GM18907 (cell line): ENCODE data around the gene CIAO2A.
"Not testable (repeated sequence)": the region's sequence is repeated elsewhere in the genome, so short reads cannot be mapped to it uniquely, and the experiment has no call there.

Source experiments
- ATAC-seq: cut with Tn5 transposase; IDR thresholded peaks from one replicate; pipeline ENCODE4 v1.9.1; 2021; ENCODE audit warnings: mild to moderate bottlenecking, moderate library complexity; ENCODE audit not compliant: unreplicated experiment

Gene CIAO2A

GRCh38 chr15:64072812-64073211 lies 20.8 kb downstream of the CIAO2A start:
- ATAC-seq, result no peak

DNA sequence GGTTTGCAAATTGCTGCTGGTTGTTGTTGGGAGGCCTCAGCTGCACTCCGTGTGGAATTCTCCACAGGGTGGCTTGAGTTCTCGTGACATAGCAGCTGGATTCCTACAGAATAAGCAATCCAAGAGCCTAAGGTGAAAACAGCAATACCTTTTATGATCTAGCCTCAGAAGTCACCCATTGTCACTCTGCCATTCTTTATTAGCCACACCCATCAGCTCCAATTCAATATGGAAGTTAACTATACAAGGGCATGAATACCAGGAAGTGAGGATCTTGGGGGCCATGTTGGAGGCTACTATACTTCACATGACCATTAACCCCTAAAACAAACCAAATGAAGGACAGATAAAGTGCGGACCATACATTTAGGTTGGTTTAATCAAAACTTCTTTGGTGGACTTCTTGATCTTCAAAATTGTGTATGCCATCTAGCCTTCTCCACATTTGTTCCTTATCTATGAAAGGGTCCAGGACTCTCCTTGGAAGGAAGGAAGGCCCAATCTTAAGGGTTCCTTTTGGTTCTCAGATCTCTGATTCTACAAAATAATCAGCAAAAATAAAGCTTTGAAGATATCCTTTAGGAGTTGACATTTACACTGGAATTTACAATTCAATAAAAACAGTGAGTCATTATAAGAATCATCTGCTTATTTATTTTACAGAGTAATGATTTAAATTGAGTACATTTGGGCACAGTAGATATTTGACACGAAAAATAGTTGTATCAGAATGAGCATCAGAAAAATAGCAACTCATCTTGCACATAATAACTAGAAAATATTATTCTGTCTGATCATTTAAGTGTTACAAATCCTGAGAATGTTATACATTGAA lies 21.5 kb downstream of the CIAO2A start:
- no peak for ATAC-seq

- ATAC-seq, result no peak
Observed at GRCh38 chr15:64070965-64071851, 22.4 kb downstream of the CIAO2A start.

GRCh38 chr15:64070106-64070505 lies 23.5 kb downstream of the CIAO2A start:
- ATAC-seq, result no peak

DNA sequence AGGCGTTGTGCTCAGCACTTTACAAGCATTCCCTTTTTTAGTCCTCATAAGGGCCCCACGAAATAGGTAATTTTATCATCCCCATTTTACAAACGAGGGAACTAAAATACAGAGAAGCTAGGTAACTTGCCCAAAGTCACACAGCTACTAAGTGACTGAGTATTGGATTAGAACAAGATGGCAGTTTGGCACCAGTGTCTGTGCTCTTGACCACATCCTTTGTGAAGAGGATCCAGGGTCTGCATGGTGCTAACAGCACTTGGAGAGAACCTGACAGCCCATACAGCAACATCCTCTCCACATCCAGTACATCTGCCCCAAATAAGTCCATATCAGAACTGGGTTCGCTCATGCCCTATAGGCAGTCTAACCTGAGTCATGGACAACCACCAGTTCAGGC lies 25.5 kb downstream of the CIAO2A start:
- ATAC-seq, result no peak

DNA sequence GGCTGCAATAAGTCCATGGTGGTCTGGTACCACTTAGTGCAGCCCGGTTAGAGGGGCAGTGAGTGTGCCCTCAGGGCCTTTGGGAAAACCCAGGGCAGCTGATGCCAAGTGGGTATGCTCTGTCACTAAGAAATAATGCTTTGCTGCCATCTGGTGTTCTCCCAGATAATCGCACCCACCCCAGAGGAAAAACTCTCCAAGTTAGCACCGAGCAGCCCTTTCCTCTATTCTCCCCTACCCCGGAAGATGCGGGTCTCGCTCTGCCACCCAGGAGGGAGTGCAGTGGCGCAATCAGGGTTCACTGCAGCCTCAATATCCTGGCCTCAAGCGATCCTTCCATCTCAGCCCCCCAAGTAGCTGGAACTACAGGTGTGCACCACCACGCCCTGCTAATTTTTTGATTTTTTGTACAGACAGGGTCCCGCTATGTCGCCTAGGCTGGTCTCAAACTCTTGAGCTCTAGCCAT lies 26.0 kb downstream of the CIAO2A start:
- peak; percentile 51 for ATAC-seq

- ATAC-seq, result no peak
Observed at GRCh38 chr15:64066451-64066850, 27.2 kb downstream of the CIAO2A start.

DNA sequence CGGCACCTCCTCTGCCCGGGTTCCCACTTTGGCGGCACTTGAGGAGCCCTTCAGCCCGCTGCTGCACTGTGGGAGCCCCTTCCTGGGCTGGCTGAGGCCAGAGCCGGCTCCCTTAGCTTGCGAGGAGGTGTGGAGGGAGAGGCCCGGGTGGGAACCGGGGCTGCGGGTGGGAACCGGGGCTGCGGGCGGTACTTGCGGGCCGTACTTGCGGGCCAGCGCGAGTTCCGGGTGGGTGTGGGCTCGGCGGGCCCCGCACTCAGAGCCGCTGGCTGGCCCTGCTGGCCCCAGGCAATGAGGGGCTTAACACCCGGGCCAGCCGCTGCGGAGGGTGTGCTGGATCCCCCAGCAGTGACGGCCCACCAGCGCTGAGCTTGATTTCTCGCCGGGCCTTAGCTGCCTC lies 32.9 kb downstream of the CIAO2A start:
- no peak for ATAC-seq

- ATAC-seq, result not testable (repeated sequence)
Observed at GRCh38 chr15:64059104-64059503, 34.5 kb downstream of the CIAO2A start.

- ATAC-seq, result no peak
Observed at GRCh38 chr15:64058279-64058678, 35.4 kb downstream of the CIAO2A start.

- ATAC-seq, result not testable (repeated sequence)
Observed at GRCh38 chr15:64053674-64054073, 40.0 kb downstream of the CIAO2A start.

DNA sequence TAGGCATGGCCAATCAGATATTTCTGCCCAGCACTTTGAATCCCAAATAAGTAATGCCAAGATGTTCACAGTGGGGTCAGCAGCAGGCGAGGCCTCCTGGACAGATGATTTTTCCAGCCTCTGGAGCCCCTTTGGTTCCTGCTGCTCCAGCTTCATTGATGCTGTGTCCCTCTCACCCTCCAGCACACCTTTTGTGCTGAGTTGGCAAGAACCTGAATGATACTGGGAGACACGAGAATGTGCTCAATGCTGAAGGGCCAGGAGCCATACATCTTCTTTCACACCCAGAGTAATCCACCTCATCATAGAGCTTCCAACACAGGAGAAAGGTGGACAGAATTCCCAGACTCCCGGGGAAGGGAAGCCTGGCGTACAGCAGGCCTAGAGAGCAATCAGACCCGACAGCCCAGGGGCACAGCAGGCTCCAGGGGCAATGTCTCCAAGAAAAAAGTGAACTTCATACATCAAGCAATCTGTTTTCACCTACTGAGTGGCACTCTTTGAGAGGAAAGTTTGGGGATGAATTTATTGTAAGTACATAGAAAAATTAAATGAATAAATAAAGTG lies 40.6 kb downstream of the CIAO2A start:
- no peak for ATAC-seq

- ATAC-seq, result no peak
Observed at GRCh38 chr15:64051407-64052259, 42.0 kb downstream of the CIAO2A start.

DNA sequence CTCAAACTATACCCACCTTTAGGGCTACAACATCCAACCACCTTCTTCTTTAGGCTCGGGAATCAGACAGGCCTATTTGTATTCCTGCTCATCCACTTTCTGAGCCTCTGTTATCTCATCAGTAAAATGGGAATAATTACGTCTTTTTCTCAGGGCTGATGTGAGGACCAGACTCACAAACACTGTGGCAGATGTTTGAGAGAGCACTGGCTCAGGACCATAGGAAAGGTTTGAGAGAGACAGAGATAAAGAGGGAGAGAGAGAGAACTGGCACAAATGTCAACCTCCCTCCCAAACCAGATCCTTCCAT lies 42.6 kb downstream of the CIAO2A start:
- ATAC-seq, result no peak

GRCh38 chr15:64050281-64051092 lies 43.2 kb downstream of the CIAO2A start:
- no peak for ATAC-seq

DNA sequence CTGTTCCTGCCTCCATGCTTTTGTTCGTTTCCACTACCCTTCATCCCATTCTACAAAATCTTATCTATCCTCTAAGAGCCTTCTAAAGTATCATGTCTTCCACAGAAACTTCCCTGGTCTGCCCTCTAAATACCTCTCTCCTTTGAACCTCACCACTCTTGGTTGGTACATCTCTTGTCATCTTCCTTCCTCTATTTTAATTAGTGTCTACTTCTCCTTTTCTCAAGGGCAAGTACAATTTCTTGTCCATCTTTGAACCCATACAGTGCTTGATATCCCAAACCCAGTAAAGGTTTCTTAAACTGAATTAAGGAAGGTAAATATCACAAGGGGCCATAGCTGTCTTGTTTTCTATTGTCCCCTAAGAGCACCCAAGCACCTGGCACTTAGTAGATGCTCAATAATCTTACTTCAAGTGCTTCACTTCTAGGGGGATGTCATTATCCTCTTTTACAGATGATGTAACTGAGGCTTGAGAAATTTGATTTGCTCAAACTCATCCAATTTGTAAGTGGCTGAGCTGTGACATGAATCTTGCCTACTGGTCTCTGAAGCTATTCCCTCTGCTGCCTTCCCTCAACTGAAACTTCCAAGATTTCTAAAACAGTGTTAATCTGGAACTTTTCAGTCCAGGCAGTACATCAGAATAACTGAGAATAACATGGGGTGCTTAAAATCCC lies 44.7 kb downstream of the CIAO2A start:
- no peak for ATAC-seq

DNA sequence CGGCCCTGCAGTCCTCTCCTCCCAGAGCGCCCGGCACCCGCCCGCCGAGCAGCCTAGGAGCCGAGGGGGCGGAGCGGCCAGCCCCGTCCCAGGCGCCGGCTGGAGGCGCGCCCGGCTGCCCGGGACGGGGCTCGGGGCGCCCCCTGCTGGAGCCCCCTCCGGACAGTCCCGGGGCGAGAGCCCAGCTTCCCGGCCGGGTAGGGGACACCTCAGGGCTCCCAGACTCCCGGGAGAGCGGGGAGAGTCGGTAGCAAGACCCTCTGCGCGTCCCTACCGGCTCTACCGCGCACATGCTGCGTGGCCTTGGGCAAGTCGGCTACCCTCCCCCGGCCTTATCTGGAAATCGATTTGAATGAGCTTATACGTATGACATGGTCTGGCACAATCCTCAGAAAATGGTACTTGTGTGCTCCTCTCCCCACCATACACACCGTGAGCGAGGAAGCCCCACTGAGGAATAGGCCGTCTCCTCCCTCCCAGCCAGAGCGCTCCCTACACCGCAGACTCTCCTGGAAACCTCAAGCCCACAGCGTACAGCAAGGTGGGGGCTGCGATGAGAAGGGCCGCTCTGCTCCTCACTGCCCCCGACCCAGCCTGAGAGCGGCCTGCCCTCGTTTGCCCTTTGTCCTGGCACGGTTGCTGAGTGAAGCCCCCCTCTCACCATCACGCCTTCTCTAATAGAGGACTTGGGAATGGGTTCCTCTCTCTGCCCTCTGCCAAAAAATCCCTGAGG lies 47.1 kb downstream of the CIAO2A start, which contains the start of gene DAPK2:
DAPK2 (minus strand) TSS at position 65 of the 733 bp plus-strand sequence. CDS start 6,224 bp downstream, outside the sequence.
- no peak for ATAC-seq

DNA sequence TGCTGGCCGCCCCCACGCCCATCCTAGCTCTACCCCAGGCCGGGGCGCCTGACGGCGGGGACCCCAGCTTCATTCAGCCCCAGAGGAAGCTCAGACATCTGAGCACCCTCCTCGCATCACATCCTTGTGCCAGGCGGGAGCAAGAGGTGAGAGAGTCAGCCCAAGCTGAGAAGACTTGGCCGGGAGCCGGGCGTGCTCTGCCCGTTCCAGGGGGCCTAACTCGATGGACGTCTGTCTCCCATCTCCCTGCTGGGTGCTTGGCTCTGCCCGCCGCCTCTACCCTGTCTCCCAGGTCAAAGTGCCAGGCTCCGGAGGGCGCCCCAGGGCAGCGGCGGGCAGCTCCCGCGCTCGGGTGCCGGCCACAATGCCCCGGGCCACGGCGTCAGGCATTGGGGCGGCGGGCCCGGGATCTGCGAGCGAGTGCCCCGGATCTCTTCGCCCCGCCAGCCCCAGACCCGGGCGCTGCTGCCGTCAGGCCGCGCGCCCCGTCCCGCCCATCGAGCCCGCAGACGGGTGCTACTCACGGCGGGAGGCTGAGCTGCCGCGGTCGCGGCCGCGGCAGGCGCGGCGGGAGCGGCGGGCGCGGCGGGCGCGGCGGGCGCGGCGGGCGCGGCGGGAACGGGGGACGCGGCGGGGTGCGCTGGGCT lies 47.7 kb downstream of the CIAO2A start:
- ATAC-seq, result no peak
